ENCODE data around the gene KCTD17.
"Not testable (repeated sequence)": the region's sequence is repeated elsewhere in the genome, so short reads cannot be mapped to it uniquely, and the experiment has no call there.

Gene KCTD17

DNA sequence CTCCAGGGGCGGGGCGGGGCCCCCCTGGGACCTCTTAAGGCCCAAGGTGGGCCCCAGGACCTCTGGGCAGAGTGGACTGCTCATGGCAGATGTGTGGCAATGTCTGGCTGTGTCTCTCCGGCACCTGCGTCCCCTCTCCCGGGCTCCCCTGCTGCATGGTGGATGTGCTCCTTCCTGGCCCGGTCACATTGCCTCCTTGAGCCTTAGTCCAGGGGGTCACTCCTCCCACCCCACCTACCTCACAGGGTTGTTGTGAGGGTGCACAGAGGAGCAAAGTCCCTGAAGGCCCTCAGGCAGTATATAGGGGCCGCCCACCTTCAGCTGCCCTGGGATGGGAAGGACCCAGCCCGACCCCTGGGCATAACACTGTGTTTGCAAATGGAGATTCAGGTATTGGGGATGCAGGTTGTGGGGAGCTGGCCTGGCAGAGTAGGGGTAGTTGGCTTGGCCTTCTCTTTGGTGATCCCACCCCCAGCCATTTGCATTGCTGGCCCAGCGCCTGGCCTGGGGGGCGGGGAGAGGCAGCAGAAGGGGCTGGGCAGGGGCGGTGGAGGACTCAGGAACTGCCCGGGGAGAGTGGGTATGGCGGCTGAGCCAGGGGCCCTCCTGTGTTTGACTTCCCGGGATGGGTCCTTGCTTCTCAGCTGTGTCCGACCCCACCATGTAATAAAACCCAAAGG is 11.3 kb downstream of the KCTD17 start:
- DNase-seq, result no peak

DNA sequence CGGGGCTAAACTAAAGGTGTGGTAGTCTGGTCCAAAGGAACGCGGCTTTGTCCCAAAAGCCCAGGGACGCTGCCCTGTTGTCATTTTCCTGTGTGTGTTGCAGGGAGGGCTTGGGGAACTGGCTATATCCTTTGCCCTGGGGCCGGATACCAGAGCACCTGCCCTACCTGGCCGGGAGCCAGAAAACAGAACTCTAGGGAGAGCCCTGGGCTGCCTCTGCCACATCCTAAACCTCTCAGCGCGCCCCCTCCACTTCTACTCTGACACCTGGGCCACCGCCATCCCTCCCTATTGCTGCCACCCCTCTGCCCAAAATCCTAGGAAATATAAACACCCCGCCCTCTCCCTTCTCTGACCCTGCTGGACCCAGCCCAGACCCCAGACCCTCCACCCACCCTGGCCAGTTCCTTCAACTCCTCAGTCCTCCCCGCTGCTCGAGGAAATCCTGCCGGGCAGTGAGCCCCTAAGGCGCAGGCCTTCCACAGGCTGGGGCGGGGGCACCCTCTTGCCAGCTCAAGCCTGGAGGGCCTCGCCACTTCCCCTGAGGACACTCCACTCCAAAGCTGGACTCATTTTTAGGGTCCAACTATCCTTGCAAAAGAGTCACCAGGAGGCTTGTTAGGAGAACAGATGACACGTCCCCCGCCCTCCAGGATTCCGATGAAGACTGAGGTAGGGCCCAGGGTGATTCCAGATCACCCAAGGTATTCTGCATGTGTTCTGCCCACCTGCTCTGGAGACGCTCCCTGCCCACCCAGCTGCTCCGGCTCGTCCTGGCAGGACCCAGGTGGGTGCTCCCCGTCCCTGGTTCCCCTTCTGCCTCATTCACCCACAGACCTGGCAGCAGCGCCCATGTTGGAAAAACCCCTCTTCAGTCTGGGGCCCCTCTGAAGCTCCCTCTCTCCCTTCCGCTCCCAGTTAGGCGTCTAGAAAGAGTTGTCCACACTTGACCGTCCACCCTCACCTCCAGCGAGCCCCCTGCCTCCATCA is 12.2 kb downstream of the KCTD17 start:
- DNase-seq, result no peak

DNA sequence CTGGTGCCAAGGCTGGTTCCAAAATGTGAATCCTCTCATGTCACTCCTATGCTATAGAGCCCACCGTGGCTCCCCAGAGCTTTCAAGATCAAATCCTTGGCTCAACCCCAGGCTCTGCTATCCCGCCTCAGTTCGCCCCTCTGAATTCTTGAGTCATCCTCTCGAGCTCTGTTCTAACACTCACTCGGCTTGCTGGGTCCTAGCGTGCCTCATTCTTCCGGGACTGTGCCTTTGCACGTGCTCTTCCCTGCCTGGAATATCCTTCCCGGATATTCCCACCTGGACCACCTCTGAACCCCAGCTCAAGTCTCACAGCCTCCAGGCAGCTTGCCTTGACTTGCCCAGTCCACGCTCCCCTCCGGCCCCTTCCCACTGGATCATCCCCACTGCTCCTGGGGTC is 13.0 kb downstream of the KCTD17 start:
- DNase-seq, result no peak

DNA sequence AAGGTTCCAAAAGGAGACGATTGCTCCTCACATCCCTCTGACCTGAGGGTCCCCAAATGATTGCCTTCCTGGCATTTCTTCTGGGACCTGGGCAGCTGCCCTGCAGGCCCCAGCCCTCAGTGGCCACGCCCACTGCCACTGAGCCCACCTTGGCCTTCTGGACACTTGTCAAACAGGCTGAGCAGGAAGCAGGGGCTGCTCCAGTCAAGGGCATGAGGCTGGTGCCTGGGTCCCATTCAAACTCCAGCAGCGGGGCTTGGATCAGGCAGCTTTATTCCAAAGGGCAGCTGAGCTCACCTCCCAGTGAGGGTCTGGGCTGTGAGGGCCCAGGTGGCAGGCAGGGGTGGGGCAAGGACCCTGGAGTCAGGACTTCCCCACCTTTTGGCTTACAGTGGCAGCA is 13.6 kb downstream of the KCTD17 start:
- DNase-seq, result no peak

DNA sequence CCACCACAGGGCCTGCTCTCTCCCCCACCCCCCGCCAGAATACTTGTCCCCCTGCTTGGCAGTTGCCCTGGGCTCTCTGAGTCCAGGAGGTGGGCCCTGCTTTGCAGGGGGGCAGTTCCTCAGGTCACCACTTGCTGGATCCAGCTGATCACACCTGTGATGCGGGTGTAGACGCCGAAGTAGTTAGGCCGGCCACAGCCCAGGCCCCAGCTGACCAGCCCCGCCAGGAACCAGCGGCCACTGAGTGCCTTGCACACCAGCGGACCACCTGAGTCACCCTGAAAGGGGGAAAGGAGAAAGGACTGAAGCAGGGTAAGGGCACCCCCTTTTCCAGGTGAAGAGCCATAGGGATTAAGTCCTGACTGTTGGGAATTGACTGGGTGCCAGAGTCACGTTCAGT is 14.4 kb downstream of the KCTD17 start:
- DNase-seq, result no peak

DNA sequence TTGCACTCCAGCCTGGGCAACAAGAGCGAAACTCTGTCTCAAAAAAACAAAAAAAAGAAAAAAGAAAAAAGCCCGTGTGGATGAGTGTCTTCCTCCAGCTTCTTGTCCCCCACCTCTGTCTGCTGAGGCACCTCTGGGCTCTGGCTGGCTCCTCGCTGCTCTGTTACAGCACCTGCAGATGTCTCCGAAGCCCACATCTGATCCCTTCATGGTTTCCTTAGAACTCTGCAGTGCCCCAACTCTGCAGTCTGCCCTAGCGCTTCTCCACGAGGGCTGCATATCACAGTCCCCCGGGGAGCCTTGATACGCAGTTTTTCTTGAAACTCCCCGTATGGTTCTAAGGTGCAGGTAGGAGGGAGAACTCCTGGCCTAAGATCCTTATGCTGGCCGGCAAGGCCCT is 15.9 kb downstream of the KCTD17 start:
- DNase-seq, result no peak

DNA sequence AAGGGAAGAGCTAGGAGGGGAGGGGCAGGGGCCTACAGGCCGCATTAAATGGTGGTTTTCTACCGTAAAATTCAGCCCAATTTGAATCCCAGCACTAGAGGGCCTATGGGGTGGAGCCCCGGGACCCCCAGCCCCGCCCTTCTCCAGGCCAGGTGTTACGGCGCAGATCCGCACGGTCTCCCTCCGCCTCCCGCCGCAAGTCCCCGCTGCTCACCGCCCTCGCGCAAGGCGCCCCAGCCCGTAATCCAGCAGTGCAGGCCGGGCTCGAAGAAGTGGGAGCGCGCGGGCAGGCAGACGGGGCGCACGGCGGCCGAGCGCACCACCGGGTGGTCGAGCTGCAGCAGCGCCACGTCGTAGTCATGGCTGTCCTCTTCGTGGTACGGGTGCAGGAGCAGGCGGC is 17.3 kb downstream of the KCTD17 start:
- no peak for DNase-seq

DNA sequence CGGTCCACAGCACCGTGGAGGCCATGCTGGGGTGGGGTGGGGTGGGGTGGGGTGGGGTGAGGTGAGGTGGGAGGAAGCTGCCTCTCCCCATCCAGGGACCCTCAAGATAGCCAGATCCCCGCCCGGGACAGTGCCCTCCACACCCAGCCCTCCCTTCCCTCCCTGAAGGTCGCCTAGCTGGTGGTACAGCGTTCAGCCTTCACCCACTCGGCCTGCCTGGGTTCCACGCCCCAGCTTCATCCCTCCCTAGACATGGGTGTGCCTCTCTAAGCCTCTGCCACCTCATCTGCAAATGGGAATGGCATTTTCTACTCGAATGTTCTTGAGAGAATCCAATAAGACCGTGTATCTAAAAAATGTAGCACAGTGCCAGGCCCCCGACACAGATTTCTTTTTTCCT is 17.8 kb downstream of the KCTD17 start:
- no peak for DNase-seq

DNA sequence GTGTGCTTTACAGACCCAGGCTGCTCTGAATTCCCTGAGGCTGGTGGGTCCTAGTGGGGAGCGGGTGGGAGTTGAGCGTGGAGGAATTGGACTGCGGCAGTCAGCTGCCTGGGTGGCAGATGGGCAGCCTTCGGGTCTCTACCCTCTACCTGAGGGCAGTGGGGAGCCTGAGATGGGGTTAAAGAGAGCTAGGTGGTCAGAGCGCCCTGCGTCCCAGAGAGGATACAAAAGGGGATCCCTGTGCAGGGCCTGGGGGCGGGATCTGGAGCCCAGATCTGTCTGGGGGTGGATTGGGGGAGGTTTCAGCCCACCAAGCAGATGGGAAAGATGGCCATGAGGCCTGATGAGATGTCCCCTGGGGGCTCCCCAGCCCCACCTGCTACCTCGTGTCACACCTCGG is 18.2 kb downstream of the KCTD17 start:
- no peak for DNase-seq

DNA sequence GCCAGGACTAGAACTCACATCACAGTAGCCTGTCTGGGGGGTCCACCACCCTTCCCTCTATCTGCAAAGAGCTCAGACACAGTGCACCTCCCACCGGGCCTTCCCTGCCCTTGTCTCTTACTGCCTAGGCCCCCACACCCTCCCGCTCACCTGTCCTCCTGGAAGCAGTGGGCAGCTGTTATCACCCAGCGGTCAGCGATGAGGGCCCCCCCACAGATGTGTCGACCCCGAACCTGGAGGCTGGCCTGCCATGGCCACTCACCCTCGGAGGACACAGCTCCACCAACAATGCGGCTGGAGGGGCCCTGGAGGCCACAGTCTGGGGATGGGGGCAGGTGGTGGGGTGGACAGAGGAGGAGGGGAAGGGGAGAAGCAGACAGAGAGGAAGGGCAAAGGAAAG is 18.8 kb downstream of the KCTD17 start:
- DNase-seq, result no peak

DNA sequence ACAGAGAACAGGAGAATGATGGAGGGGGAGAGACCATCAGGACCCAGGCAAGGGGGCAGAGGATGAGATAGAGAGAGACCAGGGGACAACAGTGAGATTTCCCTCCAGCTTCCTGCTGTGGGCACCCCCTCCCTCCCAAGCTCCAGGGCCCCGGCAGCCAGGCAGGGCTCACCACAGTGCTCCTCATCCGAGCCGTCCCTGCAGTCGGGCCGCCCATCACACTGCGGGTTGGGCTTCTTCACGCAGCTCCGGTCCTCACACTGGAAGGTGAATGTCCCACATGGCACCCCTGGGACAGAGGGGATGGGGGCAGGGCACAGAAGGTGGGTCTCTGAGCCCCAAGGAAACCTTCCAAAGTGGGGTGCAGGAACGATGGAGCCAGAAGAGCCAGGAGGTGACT is 19.2 kb downstream of the KCTD17 start:
- DNase-seq, result no peak

DNA sequence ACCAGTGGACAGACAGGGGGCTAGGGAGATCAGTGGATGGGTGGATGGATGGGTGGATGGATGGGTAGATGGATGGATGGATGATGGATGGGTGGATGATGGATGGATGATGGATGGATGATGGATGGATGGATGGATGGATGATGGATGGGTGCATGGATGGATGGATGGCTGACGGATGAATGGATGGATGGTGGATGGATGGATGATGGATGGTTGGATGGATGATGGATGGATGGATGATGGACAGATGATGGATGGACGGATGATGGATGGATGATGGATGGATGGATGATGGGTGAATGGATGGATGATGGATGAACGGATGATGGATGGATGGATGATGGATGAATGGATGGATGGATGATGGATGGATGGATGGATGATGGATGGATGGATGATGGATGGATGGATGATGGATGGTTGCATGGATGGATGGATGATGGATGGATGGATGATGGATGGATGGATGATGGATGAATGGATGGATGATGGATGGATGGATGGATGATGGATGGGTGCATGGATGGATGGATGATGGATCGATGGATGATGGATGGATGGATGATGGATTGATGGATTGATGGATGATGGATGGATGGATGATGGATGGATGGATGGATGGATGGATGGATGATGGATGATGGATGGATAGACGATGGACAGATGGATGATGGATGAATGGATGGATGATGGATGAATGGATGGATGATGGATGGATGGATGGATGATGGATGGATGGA is 20.5 kb downstream of the KCTD17 start:
- not testable (repeated sequence) for DNase-seq

DNA sequence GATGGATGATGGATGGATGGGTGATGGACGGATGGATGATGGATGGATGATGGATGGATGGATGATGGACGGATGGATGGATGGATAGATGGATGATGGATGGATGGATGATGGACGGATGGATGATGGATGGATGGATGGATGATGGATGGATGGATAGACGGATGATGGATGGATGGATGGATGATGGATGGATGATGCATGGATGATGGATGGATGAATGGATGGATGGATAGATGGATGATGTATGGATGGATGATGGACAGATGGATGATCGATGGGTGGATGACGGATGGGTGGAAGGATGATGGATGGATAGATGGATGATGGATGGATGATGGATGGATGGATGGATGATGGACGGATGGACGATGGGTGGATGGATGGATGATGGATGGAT is 21.1 kb downstream of the KCTD17 start:
- DNase-seq, result no peak

DNA sequence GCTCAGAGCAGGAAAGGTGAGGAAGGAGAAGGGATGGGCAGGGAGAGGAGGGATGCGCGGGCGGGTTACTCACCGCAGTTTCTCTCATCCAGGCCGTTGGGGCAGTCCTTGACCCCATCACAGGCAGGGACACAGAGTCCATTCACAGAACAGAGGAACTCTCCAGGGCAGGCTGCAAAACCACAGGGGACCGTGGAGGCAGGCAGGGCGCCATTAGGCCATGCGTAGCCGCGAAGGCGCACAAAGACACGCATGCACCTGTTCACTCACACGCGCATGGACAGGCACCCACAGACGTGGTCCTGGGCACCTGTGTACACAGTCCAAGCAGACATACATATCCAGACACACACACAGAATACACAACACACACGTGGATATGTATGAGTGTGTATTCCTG is 23.0 kb downstream of the KCTD17 start:
- DNase-seq, result no peak

DNA sequence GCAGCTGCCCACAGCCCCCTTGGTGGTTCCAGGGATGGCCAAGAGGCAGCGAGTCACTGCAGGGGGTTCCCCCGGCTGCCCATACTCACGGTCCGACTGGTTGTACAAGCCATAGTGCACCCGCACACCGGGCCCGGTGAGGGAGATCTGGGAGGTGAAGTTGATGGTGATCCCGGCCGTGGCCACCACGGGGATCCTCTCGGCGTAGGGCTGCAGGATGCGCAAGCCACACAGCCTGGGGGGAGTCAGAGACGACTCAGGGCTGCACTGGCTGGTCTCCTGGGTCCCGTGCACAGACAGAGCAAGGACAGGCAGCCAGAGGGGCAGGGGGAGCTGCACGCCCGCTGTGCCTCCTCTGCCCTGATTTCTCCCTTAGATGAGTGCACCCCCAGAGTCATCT is 23.5 kb downstream of the KCTD17 start:
- no peak for DNase-seq

DNA sequence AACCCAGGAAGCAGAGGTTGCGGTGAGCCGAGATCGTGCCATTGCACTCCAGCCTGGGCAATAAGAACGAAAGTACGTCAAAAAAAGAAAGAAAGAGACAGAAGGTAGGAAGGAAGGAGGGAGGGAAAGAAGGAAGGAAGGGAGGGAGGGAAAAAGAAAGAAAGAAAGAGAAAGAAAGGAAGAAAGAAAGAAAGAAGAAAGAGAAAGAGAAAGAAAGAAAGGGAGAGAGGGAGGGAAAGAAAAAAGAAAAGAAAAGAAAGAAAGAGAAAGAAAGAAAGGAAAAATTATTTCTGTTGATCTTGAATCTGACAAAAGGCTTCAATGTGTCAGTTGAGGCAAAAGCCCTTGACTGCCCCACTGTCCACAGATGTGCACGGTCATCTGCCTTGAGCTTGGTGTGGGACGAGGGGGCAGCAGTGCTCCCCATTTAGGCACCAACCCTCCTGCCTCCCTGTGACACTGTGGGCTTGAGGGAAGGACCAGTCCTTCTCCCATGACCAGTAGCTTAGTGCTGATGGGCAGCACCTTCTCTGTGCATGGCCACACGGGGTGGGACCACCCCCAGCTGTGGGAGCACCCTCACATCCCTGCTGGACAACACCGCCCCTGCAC is 24.4 kb downstream of the KCTD17 start:
- no peak for DNase-seq

DNA sequence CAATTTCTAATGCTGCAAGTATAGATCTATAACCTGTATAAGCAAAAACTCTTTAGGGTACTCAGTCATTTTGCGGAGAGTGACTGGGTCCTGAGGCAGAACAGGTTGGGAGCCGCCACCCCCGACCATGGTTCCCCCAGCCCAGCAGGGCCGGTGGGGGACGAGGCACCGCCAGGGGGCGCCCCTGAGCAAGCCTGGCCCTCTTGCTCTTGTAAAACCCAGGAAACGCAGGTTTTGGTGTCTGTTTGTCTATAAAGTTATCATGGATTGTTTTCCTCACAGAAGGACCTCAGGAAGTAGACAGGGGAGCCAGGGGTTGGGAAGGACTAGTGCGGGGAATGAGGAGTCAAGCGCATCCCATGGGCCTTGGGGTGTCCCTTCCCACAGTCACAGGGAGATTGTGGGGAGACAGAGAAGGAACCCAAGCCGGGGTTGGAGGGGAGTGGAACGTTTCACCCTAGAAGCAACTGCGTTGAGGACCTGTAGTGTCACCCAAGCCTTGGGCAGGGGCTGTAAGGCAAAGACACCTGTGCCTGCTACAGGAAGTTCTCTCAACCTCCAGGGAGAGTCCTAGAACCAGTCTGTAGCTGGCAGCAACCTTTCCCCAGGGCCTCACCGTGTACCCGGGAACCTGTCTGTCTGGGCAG is 26.4 kb downstream of the KCTD17 start:
- DNase-seq, result peak; percentile 31 to 51

DNA sequence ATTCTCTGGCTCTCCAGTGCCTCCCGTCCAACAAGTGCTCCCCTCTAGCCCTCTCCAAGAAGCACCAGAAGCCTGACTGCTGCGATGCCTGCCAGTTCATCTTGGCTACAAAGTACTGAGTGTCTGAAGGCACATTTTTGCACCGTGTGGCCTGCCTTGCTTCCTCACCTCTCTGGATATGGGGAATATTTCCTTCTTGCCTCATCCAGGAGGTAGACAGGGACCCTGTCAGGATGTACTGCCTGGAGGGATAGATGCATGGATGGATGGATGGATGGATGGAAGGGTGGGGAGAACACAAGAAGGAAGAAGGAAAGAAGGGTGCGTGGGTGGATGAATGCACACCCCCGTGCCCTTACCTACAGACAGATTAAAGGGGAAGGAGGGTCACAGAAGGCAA is 27.6 kb downstream of the KCTD17 start:
- no peak for DNase-seq

DNA sequence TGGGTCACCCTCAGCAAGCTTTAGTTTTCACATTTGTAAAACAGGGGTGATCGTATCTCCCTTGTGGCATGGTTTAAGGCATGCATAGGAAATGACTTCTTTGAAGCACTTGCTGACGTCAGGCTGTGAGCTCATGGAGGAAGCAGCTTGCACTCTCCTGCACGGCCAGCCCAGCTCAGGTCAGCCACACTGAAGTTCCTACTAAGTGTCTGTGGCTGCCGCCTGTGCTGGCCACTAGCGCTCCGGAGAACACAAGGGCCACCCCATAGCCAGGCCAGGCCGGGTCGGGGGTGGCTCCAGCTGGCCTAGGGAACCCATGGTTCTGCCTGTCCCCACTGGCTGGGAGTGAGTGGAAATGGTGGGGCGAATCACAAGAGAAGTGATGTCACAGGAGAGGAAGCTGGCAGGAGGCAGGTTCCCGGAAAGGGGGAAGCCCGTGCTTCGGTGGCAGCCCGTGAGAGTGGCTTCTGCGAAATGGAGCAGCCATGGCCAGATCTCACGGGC is 28.2 kb downstream of the KCTD17 start:
- peak in 1 of 2 donors; percentile 50 for DNase-seq

DNA sequence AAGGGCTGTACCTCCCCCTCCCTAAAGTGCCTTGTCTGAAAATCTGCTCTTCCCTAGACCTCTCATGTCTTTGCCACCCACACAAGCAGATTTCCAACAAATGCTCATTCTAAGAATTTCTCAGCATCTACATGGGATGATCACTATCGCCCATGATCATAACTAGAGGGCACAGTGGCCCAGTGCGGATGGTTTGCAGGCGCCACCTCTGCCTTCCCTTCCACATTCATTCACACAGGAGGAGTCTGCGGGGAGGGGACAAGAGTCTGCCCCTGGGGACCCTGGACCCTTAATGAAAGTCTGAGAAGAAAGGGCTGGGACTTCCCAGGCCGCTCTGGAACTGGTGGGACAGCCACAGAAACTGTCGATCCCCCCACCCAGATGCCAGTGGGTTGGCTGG is 28.9 kb downstream of the KCTD17 start:
- DNase-seq, result no peak

DNA sequence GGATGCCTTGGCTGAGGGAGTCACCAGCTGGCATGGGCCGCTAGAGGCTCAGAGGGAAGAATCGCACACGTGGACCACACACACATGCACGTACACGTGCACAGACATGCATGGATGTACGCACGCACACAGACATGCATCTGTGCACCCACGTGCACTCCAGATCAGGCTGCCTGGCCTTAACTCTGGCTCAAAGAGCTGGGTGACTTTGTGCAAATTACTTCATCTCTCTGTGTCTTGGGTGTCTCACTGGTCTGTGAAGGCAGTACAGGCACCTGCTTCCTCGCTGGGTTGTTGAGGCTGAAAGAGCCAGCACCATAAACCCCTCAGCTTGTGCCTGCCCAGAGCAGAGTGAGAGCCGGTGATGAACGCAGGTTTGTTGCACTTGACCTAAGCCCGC is 29.3 kb downstream of the KCTD17 start:
- DNase-seq, result no peak

DNA sequence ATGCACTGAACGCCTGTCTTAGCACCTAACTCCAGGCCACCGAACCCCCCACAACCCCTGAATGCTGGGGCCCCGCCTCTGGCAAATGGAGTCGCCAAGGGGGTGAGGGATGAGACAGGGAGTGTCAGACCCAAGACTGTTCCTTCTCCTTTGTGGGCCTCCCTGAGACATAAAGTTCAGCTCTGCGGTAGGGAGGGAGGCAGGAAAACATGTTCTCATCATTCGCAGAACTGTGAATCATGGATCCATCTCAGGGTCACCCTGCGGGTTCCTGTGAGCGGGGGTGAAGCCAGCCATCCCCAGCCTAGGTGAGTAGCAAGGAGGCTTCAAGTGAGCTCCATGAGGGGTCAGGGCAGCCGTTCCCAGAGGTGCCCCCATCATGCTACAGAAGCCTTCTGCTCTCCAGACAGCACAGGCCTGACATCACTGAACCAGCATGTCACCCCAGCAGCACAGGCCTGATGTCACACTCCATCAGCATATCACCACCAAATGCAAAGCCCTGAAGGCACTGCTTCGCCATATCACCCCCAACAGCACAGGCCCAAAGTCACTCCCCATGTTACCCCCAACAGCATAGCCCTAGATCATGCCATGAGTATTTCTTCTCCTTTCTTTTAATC is 30.8 kb downstream of the KCTD17 start:
- DNase-seq, result no peak
